Smooth muscle cell of bladder (primary cell): ENCODE results near the gene SAMD8. TPM values are rescaled to one million over a fixed set of nuclear protein-coding genes. Genes with fewer than 3 reads are reported as not detected.

Source experiments
- total RNA-seq: library from RNA; depleted of rRNA; stranded (reverse); fragments of >200 nt; gene quantifications from 2 replicates; pipeline ENCODE4 v1.2.3, GENCODE V29; 2014

The SAMD8 gene
- total RNA-seq, result 44.5 and 48.2 TPM in 2 replicates

GRCh38 chr10:75111365-75111906 lies at the start of gene SAMD8:
SAMD8 (plus strand) TSS chr10:75111656; CDS start chr10:75150529, 38,873 bp downstream.

GRCh38 chr10:75210282-75211006 lies 99.0 kb downstream of the SAMD8 start, which contains the start of gene VDAC2:
VDAC2 (plus strand) TSS chr10:75210796; CDS start chr10:75211159, 363 bp downstream.

Other genes with a start within 250 kb of the SAMD8 start
- gene VDAC2, start 99.1 kb downstream of the SAMD8 start, total RNA-seq, result 140 and 151 TPM in 2 replicates
- 5.5 and 7.4 TPM in 2 replicates for gene COMTD1, start 124.3 kb downstream of the SAMD8 start, total RNA-seq